ENCODE measurements around the gene HPSE. TPM values are rescaled to one million over a fixed set of nuclear protein-coding genes. Genes with fewer than 3 reads are reported as not detected.
"Not testable (repeated sequence)": the region's sequence is repeated elsewhere in the genome, so short reads cannot be mapped to it uniquely, and the experiment has no call there.

Gene HPSE
- polyA plus RNA-seq, 12 donors = 0.20 to 3.2 (median 0.35) TPM; not detected in 2

DNA sequence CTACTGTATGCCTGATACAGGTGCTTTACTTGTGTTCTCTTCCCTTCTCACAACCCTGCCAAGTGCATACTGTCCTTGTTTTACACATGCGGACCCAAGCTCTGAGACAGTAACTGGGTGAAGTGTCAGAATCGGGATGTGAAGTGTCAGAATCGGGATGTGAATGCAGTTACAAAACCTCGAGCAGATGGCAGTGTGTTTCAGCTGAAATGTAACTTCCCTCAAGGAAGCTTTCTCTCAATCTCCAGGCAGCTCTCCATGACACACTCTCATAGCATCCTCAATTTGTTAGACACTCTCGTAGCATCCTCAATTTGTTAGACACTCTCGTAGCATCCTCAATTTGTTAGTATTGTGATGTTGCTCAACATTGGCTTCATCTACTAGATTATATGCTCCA is 1.1 kb upstream of the HPSE start:
- DNase-seq = no peak

DNA sequence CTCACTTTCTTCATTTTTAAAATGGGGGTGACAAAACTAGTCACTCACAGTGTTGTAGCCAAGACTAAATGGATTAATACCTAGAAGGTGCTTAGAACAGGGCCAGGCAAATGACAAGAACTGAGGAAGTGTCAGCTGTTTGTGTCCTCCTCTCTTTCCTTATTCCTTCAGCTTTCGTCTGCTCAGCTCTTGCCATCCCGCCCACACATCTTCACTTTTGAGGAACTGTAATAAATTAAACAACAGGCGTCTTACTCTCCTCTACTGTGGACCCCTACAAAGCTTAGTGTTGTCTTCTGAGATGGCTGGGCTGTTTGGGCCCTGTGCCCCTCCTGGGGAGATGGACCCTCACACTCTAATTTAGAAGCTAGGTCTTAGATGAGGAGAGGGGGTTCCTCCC is 2.7 kb downstream of the HPSE start:
- DNase-seq = no peak

DNA sequence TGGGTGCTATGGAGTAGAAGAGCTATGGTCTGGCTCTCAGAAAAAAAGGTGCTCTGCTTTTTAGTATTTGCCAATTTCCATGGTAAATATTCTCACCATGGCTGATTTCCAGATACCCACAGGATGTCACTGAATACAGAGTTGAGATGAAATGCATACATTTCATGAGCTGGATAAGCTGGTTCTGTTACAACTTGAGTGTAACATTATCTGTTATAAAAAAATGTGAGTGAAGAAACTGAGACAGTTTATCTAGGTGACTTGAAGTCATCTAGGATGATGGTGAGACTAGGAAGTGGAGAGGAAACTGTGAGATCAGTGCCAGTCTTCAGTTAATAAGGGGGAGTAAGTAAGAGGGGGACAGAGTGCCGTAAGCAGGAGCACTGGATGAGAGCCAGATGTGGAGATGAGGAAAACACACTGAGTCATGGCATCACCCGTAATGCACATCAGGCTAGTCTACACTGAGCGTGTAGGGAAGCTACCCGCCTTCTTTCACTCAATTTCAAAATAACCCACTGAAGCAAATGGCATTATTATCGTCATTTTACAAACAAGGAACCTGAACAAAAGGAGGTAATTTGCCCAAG is 5.0 kb downstream of the HPSE start:
- DNase-seq = no peak

DNA sequence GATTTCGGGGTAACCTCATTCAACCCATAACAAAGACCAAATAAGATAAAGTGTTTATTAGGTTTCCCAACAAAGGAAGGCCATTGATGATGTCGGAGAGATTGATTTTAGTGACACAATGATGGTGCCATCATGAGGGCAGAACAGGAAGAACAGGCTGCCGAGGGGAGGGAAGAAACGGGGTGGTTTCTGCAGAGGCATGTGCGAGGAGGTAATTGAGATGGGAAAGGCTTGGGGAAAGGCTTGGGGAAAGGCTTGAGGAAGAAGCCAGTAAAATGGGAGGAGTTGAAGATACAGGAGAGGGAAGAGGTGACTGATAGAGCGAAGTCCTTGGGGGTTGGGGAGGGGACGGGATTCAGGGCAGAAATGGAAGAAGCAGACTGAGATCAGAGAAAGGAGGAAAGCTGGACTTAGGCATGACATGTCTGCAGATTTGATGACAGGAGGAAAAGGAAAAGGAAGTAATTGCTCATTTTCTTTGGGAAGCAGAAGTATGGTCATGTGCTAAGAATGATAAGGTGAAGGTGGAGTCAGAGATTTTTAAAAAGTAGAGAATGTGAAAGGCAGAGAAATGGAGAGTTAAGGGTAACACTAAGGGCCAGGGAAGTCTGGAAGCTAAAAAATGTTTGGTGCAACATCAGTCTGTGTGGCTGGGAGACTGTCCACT is 6.0 kb downstream of the HPSE start:
- DNase-seq = no peak

DNA sequence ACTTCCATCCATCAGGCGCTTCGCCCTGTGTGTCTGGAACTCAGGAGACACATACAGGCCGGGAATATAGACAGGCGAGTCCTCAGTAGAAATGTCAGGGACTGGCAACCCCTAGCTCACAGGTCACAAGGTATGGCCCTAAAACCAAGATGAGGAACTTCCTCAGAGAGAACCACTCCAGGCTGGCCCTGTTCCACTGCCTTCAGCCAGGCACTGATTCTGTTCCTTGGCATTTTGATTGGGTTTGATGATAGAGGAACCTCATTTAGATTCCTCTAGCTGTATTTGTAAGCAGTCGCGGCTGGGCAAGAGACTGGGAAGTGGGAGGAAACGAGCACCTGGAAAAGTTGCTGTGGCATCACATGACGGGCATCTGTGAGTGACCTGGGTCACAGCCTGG is 8.1 kb downstream of the HPSE start:
- no peak for DNase-seq

DNA sequence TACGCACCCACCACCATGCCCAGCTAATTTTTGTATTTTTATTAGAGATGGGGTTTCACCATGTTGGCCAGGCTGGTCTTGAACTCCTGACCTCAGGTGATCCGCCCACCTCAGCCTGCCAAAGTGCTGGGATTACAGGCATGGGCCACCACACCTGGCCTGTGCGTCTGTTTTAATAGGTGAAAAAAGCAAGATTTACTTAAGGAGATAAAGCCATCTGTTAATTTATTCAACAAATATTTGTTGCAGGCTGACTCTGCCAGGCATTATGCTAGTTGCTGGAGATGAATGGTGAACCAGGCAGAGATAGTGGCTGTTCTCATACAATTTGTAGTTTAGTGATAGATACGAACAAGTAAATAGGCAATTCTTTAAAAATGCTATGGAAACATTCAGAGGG is 9.3 kb downstream of the HPSE start:
- not testable (repeated sequence) for DNase-seq

DNA sequence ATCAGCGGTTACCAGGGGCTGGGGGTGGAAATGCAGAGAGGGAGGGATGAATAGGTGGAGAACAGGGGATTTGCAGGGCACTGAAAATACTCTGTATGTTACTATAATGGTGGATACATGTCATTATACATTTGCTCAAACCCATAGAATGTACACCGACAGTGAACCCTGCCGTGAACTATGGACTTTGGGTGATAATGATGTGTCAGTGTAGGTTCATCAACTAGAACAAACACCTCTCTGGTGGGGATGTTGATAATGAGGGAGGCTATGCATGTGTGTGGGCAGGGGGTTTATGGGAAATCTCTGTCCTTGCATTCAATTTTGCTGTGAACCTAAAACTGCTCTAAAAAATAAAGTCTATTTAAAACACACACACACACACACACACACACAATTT is 11.5 kb downstream of the HPSE start:
- DNase-seq = no peak

DNA sequence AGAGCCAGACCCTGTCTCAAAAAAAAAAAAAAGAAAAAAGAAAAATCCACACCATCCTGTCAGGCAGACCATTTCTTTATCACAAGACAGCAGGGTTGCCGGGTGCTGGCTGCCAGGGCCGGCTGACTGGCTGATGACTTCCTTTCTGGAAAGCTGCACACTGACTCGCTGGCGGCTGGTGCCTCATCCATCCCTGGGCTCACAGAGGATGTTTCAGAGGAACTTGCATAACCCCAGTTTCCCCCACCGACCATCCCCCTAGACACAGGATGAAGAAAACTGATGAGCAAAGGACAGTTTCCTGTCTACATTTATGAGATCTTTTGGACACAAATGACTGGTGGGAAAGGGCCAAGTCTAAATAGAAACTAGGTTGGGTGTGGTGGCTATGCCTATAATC is 14.1 kb downstream of the HPSE start:
- peak; percentile 16 for DNase-seq

DNA sequence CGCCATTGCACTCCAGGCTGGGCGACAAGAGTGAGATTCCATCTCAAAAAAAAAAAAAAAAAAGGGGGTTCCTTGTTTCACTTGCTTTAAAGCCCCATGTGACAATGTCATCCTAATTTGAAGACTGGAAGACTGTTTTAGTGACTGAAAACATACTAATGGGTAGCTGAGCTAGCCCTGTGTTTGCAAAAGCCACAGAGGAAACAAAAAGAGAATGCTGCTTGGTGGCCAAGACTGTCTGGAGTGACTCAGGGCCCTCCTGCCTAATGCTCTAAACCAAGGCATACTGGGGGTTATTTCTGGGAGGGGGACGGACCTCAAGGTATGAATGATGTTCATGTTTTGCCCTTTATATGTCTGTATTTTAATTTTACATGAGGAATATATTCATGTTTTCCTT is 16.0 kb downstream of the HPSE start:
- DNase-seq = no peak

DNA sequence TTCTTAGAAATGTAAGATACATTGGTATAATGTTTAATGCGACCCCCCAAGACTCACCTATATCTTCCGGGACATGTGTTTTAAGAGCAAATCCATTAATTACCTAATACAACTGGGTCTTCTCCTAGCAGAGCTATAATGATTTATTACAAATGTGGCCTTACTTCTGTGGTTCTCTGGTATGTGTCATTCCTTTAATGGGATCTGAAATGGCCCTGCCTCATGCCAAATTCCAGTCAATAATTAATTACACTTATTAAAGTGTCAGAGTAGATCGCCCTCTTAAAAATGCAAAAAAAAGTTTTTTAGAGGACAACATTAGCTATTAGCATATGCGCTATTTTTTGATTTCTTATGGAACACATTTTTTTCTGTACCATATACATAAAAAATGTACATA is 17.0 kb downstream of the HPSE start:
- no peak for DNase-seq

DNA sequence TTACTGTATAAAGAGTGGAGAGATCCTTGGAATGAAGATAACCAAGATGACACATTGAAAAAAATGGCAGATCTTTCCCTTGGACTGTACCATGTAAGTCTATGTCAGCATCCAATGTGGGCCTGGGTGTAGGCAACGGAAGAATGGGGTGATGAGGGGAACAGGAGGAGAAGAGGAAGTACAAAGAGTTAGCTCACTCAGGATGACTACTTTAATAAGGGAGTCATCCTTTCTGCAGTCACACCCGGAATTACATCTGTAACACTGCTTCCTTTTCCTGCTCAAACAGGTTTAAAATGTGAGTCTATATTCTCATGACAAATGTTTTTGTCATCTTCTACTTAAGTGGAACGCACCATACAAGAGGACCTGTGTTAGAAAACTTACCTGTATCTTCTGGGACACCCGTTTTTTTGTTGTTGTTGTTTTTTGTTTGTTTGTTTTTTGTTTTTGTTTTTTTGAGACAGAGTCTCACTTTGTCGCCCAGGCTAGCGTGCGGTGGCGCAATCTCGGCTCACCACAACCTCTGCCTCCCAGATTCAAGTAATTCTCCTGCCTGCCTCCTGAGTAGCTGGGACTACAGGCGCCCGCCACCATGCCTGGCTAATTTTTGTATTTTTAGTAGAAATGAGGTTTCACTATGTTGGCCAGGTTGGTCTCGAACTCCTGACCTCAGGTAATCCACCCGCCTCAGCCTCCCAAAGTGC is 18.0 kb downstream of the HPSE start:
- no peak for DNase-seq

DNA sequence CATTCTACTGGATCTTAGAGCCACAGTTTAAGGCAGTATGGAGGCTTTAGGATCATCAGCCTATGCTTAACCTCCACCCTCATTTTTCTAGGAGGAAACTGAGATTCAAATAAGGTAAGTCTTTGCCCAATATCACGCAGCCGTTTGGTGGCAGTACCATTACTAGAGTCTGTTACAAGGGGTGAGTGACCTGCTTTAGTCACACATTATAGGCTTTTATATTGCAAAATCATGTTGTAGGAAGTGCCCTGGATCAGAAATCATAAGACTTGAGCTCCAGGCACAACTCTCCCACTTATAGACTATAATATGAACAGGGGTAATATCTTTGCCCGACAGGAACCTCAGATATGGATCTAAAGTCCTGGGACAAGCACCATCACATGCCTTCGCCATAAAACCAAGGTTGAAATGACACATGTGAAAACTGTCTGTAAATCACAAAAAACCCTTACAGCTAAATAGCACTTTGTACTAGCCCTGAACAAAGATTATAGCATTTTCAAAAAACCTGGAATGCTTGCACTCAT is 19.2 kb downstream of the HPSE start:
- no peak for DNase-seq

DNA sequence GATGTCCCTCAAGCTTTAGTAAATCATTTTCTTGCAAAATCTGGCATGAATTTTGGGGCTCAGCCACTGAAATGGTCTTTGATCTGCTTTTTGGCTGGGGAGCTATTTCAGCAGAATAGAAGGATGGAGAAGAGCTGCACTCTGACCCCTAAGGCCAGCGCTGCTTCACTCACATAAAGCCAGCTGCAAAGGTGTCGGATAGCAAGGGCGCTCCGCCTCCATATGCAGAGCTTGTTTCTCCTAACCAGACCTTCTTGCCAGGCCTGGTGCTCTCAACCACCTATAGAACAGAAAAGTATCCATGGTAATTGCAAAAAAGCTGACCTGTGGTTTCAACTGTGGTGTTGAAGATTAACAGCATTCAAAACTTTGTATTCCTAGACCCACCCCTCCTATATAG is 26.0 kb downstream of the HPSE start:
- no peak for DNase-seq

DNA sequence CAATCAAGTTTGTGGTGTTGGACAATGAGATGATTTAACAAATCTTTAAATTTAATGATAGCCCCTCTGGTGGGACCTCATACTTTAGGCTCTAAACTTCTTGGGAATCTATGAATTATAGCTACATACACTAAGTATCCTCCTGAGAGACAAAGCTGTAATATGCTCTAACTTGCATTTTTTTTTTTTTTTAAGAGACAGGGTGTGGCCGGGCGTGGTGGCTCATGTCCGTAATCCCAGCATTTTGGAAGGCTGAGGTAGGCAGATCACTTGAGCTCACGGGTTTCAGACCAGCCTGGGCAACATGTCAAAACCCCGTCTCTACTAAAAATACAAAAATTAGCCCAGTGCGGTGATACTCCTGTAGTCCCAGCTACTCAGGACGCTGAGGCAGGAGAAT is 26.7 kb downstream of the HPSE start:
- DNase-seq = no peak

DNA sequence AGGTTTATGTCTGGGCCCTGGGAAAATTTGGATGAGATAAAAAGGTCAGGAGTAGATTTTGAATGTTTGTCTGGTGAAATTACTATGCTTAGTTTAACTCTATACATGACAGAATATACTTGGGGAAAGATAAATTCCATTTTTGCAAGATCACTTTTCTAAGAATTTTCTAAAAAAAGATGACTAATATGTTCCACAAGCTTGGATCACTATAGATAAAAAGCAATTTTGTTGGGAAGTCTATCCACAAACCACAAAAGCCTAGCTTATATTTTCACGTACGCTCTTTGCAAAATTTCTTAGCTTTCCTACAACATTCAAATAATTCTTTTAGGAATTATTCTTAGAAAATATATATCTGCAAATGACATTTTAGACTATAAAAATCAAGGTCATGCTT is 29.5 kb downstream of the HPSE start:
- DNase-seq = no peak

DNA sequence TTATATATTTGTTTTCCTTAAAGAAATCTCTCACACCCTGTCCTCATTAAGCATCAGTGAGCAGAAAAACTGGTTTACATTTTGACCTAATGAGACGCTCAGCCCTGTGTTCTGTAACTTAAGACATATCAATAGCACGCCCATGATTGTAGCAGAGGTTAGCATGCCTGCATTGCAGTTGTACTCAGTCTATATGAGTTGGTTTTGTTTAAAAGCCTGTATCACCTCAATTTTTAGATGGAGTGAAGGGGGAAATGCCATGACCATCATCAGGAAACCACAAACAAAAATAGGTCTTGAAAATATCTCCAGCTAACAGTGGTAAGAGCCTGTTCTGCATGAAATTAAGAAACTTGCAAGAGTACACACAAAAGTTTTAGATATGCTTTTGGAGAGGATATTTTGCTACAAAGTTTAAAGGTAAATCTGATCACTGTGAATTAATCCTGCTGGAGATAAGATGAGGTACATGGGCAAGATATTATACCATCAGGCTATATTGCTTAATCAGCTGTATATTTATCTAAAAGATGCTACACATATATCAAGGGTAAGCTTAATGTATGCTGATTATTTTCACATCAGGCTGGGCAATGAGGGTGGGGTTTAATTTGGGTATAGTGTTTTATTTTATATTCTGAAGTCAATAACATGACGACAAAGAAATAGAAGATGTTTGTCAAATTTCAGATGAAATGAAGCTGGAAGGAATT is 36.9 kb downstream of the HPSE start:
- DNase-seq = no peak

DNA sequence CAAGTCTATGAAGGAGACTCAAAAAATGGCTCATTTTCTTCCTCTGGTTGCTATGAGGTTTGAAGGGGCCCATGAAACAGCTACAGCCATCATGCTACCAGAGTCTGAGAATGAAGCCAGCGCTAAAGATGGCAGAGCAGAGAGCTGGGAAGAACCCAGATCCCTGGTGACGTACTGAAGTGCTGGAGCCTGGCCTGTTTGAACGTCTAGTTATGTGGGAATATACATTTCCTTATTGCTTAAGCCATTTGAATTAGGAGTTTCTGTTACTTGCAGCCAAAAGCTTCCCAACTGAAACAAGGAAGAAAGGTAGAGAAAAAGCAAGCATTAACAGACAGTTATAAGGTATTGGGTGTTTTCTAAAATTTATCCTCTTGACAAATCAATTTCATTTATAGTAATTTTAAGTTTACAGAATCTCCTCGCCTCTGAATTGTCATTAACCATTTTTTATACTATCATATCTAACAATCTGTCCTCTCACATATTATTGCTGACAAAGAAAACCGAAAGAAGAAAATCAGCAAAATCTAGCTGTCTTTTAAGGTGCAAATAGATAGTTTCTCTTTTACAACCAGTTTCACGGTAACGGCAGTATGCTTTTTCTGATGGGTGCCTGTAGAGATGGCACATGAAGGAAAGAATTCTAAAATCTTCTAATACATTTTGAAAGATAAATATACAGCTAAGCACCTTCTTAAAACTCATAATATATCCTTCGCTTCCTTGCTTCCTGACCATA is 41.2 kb downstream of the HPSE start:
- DNase-seq = no peak

DNA sequence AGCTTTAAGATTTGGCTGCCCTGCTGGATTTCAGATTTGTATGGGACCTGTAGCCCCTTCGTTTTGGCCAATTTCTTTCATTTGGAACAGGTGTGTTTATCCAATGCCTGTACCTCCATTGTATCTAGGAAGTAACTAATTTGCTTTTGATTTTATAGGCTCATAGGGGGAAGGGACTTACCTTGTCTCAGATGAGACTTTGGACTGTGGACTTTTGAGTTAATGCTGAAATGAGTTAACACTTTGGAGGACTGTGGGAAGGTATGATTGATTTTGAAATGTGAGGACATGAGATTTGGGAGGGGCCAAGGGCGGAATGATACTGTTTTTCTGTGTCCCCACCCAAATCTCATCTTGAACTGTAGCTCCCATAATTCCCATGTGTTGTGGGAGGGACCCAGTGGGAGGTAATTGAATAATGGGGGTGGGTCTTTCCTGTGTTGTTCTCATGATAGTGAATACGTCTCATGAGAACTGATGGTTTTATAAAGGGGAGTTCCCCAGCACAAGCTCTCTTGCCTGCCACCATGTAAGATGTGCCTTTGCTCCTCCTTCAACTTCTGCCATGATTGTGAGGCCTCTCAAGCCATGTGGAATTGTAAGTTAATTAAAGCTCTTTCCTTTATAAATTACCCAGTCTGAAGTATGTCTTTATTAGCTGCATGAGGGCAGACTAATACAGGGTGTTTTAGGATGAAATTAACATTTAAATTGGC is 44.4 kb downstream of the HPSE start:
- DNase-seq = not testable (repeated sequence)

DNA sequence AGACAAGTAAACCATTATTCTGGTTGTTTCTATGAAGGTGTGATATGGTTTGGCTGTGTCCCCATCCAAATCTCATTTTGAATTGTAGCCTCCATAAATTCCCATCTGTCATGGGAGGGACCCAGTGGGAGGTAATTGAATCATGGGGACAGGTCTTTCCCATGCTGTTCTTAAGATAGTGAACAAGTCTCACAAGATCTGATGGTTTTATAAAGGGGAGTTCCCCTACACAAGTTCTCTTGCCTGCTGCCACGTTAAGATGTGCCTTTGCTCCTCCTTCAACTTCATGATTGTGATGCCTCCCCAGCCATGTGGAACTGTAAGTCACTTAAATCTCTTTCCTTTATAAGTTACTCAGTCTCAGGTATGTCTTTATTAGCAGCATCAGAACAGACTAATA is 46.3 kb downstream of the HPSE start:
- not testable (repeated sequence) for DNase-seq

DNA sequence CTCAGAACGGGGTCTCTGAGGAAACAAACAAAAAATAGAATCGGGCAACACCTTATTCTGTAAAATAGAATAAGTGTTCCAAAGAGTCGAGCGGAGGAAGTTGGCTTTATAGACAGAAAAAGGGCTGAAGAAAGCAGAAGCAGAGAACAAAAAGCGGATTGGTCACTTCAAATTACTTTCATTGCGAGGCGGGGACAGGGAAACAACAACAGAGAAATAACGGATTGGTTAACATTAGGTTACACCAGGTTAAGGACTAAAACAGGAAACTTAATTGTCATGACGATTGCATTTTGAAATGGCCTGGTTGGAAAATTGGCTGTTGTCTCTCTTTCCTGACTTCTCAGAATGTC is 49.6 kb downstream of the HPSE start:
- no peak for DNase-seq

Measured in muscle of arm (tissue), 12 donors.